K562 (cell line): ENCODE results near the gene STK24. TPM values are rescaled to one million over a fixed set of nuclear protein-coding genes. Genes with fewer than 3 reads are reported as not detected.

Source experiments
- ATAC-seq: fragments of 200-7000 bp; cut with Tn5 transposase; 3 replicates; pipeline ENCODE4 v1.9.1; 2020; ENCODE audit warnings: moderate library complexity
- BruUV-seq: library from RNA; stranded (reverse); fragments of 400-500 nt; replicated peaks from 2 replicates; lab custom pipeline; 2021; lab: Mats Ljungman, UMichigan
- CTCF ChIA-PET: fragments of 300-600 bp; formaldehyde crosslinking; extraction: SDS; loops from one replicate; lab custom pipeline; 2021; ENCODE audit warnings: low intra/inter-chr PET ratio; lab: Yijun Ruan, JAX
- POLR2A ChIA-PET: fragments of 300-600, 350-650 bp; sonication (Branson Sonifier 250); formaldehyde crosslinking; extraction: SDS; loops from one replicate; lab custom pipeline; 2021; ENCODE audit warnings: antibody characterized with exemption, inconsistent platforms; lab: Yijun Ruan, JAX
- DNase-seq, 4 experiments: peaks; one replicate each; pipeline versions ENCODE4 v3.0.0 to v3.0.0-alpha.2; 2011 to 2018; ENCODE audit warnings: low spot score in 3 of 4, mixed read lengths in 3 of 4; ENCODE audit errors: extremely low read depth in 1 of 4
- FAIRE-seq: peaks from 2 replicates; lab custom pipeline; 2011; peaks lifted over from hg19 to GRCh38; lab: Jason Lieb, UNC
- H2AFZ ChIP-seq: 2 replicates; pipeline ENCODE4 v1.6.0; 2011; ENCODE audit warnings: low read depth, low read length, control low read depth, inconsistent platforms
- H3K27ac ChIP-seq: fragments of 200-600 bp; 3 replicates; pipeline ENCODE4 v1.8.0; 2011; ENCODE audit warnings: low read depth, mild to moderate bottlenecking, control low read depth, inconsistent platforms, low read length, moderate library complexity, mixed read lengths; ENCODE audit errors: extremely low read depth
- H3K27me3 ChIP-seq, 2 experiments: fragments of 300-600 bp in 1 of 2; 2 replicates in 1 of 2; 3 replicates in 1 of 2; pipeline versions ENCODE4 v1.6.0 to v1.8.0; 2011; ENCODE audit warnings: inconsistent platforms in 2 of 2, low read length in 2 of 2, mild to moderate bottlenecking in 1 of 2, mixed read lengths in 1 of 2, moderate library complexity in 1 of 2; ENCODE audit not compliant: control insufficient read depth in 2 of 2, insufficient read depth in 2 of 2
- H3K36me3 ChIP-seq: fragments of 300-600 bp; 3 replicates; pipeline ENCODE4 v1.8.0; 2011; ENCODE audit warnings: mild to moderate bottlenecking, low read length, inconsistent platforms; ENCODE audit not compliant: control insufficient read depth, insufficient read depth
- H3K4me1 ChIP-seq, 2 experiments: fragments of 200-600 bp in 1 of 2; replicated peaks in 1 of 2; 2 replicates in 1 of 2; 3 replicates in 1 of 2; pipeline versions ENCODE4 v1.5.1 to v1.8.0; 2011; ENCODE audit warnings: inconsistent platforms in 2 of 2, low read length in 2 of 2, mild to moderate bottlenecking in 1 of 2, mixed read lengths in 1 of 2, moderate library complexity in 1 of 2; ENCODE audit not compliant: control insufficient read depth in 2 of 2, insufficient read depth in 2 of 2
- H3K4me2 ChIP-seq: 2 replicates; pipeline ENCODE4 v1.6.1; 2011; ENCODE audit warnings: low read length, control low read depth, inconsistent platforms, mixed read lengths; ENCODE audit not compliant: insufficient read depth
- H3K4me3 ChIP-seq: fragments of 200-600 bp; sonication (generic), shearing (Covaris generic); 2 replicates; pipeline ENCODE4 v1.5.1; 2016; ENCODE audit warnings: control low read depth, inconsistent platforms
- H3K79me2 ChIP-seq: fragments of 200-600 bp; 3 replicates; pipeline ENCODE4 v1.8.0; 2011; ENCODE audit warnings: low read length, inconsistent platforms; ENCODE audit not compliant: control insufficient read depth, insufficient read depth
- H3K9ac ChIP-seq, 2 experiments: 2 replicates each; pipeline versions ENCODE4 v1.6.0 to v1.6.1; 2011; ENCODE audit warnings: low read depth in 2 of 2, low read length in 2 of 2, control low read depth in 1 of 2, inconsistent platforms in 1 of 2, mild to moderate bottlenecking in 1 of 2, mixed read lengths in 1 of 2; ENCODE audit not compliant: insufficient read depth in 1 of 2
- H3K9me1 ChIP-seq: one replicate; pipeline ENCODE4 v1.6.0; 2011; ENCODE audit warnings: inconsistent platforms, mild to moderate bottlenecking, low read length, moderate library complexity; ENCODE audit not compliant: control insufficient read depth, insufficient read depth
- H3K9me3 ChIP-seq: replicated peaks from 2 replicates; pipeline ENCODE4 v1.5.1; 2011; ENCODE audit warnings: low read depth, low read length, inconsistent platforms; ENCODE audit not compliant: control insufficient read depth, insufficient read depth
- H4K20me1 ChIP-seq: replicated peaks from 2 replicates; pipeline ENCODE4 v1.6.1; 2011; ENCODE audit warnings: low read length, inconsistent platforms, mixed read lengths; ENCODE audit not compliant: control insufficient read depth, insufficient read depth
- ARNT ChIP-seq, 2 experiments: fragments of 450-650 bp; IDR thresholded peaks; 2 replicates each; pipeline ENCODE4 v1.6.1; 2016; ENCODE audit warnings: mild to moderate bottlenecking in 1 of 2
- KHSRP ChIP-seq: fragments of 450-650 bp; IDR thresholded peaks from 2 replicates; pipeline ENCODE4 v1.6.1; 2017
- POLR3G ChIP-seq: IDR thresholded peaks from 2 replicates; pipeline ENCODE4 v1.6.1; 2011; ENCODE audit not compliant: insufficient read length, insufficient replicate concordance; ENCODE audit errors: extremely low read depth
- RAD21 ChIP-seq, 2 experiments: fragments of 250-450 bp in 1 of 2; fragments of 450-650 bp in 1 of 2; sonication (Bioruptor Pico) in 1 of 2; formaldehyde crosslinking in 1 of 2; IDR thresholded peaks in 1 of 2; conservative IDR thresholded peaks in 1 of 2; 2 replicates each; pipeline versions ENCODE4 v1.4.0 to v1.8.0; 2020 to 2022; ENCODE audit warnings: mild to moderate bottlenecking in 2 of 2, moderate library complexity in 1 of 2
- ZNF3 ChIP-seq: fragments of 250-450 bp; sonication (Bioruptor Pico); IDR thresholded peaks from 2 replicates; pipeline ENCODE4 v1.5.0; 2021; ENCODE audit warnings: mild to moderate bottlenecking, moderate library complexity
- WGBS: fragments of 100-300 bp; shearing (Covaris generic); methylation state at CpG from one replicate; pipeline ENCODE4 v1.1.6; 2016; ENCODE audit warnings: low coverage, mixed read lengths; ENCODE audit not compliant: insufficient coverage; ENCODE audit errors: missing lambda C conversion rate; 5-methylcytosine and 5-hydroxymethylcytosine counted together
- in situ Hi-C: fragments of 300-500 bp; cut with MboI; formaldehyde crosslinking; loops from 4 replicates; pipeline ENCODE4 v1.15.0; 2018; ENCODE audit warnings: inconsistent platforms, mixed read lengths
- intact Hi-C: fragments of 100-400 bp; cut with micrococcal nuclease; formaldehyde crosslinking; loops from 2 replicates; pipeline ENCODE4 v1.14.2; 2022
- polyA plus RNA-seq, 8 experiments: library from polyadenylated mRNA; depleted of rRNA in 4 of 8; stranded (reverse) in 5 of 8; unstranded in 3 of 8; fragments of >200 nt; fragmentation: Nextera tagmentation in 2 of 8; fragmentation: Illumina TruSeq in 1 of 8; extraction: Ambion mirVana in 2 of 8; extraction: Trizol in 1 of 8; gene quantifications; 2 replicates each; pipeline versions ENCODE4 v1.2.1 to v1.2.3, GENCODE V29; 2011 to 2014; ENCODE audit warnings: inconsistent platforms in 1 of 8, missing spikeins in 1 of 8
- total RNA-seq, 7 experiments: library from RNA; depleted of rRNA in 6 of 7; stranded (reverse); fragments of >200 nt in 6 of 7; fragmentation: Illumina TruSeq in 2 of 7; extraction: Trizol in 2 of 7; gene quantifications; 2 replicates each; pipeline versions ENCODE4 v1.2.1 to v1.2.3, GENCODE V29; 2011 to 2021; ENCODE audit warnings: low replicate concordance in 1 of 7
- TF ChIP-seq, protein P1 (sequence below), 3 experiments: IDR thresholded peaks in 2 of 3; conservative IDR thresholded peaks in 1 of 3; 2 replicates each; pipeline ENCODE4 v1.5.1; 2011 to 2012; ENCODE audit warnings: low read length in 3 of 3, mild to moderate bottlenecking in 3 of 3, control low read depth in 2 of 3, improper control_type of control experiment in 1 of 3, inconsistent platforms in 1 of 3, low read depth in 1 of 3, mixed read lengths in 1 of 3, moderate library complexity in 1 of 3; ENCODE audit not compliant: insufficient read depth in 2 of 3

The STK24 gene
- total and polyA plus RNA-seq, 9 of the 15 experiments (the other 6 are each of a cell fraction or from before 2014, with no cell fraction given) = 3.8 to 78.4 (median 28.2) TPM

DNA sequence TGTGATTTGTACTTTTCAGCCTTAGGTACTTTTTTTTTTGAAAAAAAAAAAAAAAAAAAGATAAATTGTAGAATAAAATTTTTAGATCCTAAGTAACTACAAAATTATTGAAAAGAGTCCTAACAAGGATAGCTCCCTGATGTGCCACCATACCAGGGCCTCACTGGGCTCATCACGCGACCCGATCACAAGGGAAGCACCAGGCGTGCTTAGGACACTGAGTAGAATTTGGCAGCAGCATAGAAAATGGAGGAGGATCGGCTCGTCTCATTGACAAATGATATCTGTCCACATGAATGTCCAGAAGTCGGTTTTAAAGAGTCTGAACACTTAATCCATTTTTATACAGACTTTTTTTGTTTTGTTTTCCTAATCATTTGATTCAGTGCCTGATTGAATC, 179.0 kb downstream of the STK24 start (continued):
- TF ChIP-seq ARNT (IDR thresholded peaks at IDR 0.05) = no peak
- no peak for TF ChIP-seq KHSRP
- no peak for TF ChIP-seq ZNF3

DNA sequence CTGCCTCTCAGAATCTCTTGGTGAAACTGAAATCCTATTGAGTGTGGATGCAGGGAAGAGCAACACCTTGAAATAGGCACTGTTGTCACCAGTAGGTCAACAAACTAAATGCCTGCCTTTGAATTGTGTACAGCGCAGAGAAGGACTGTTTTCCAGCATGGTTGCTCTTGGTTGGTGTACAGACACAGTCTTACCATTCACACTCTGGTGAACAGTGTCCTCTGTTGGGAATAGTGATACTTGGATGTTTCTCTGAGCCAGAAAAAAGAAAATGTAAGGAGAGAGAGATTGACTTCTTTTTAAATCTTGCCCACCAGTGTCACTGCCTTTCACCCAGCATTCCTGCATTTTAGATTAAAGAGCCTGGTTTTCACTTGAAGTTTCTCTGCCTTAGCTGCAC, 179.7 kb downstream of the STK24 start:
- DNase-seq = no peak

More for the DNA sequence above, 179.7 kb downstream of the STK24 start:
- H4K20me1 ChIP-seq = no peaks in the 10 kb centered on the region; the same call in 1 of the 2 replicates
- no peaks in the 10 kb centered on the region for H3K36me3 ChIP-seq
- no peaks in the 10 kb centered on the region for H3K79me2 ChIP-seq
- TF ChIP-seq RAD21 (CRISPR knock-in tag; conservative IDR thresholded peaks at IDR 0.05 in 1 of 2, IDR thresholded peaks at IDR 0.05 in 1 of 2) (0 out of 4 replicates have a peak, but pooled peaks of 1 of the 2 experiments have one; percentile 4), POLR3G (no peak)
- TF ChIP-seq, protein P1, sequence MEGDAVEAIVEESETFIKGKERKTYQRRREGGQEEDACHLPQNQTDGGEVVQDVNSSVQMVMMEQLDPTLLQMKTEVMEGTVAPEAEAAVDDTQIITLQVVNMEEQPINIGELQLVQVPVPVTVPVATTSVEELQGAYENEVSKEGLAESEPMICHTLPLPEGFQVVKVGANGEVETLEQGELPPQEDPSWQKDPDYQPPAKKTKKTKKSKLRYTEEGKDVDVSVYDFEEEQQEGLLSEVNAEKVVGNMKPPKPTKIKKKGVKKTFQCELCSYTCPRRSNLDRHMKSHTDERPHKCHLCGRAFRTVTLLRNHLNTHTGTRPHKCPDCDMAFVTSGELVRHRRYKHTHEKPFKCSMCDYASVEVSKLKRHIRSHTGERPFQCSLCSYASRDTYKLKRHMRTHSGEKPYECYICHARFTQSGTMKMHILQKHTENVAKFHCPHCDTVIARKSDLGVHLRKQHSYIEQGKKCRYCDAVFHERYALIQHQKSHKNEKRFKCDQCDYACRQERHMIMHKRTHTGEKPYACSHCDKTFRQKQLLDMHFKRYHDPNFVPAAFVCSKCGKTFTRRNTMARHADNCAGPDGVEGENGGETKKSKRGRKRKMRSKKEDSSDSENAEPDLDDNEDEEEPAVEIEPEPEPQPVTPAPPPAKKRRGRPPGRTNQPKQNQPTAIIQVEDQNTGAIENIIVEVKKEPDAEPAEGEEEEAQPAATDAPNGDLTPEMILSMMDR (IDR thresholded peaks at IDR 0.05 in 2 of 3, conservative IDR thresholded peaks at IDR 0.05 in 1 of 3; ENCODE audit: insufficient read depth in 2 of 3, low read depth in 1 of 3, low read length in 3 of 3) = 0 out of 6 replicates have a peak, but pooled peaks of 1 of the 3 experiments have one; percentile 5
- intact Hi-C loops (no loop called here), in situ Hi-C loops (no loop called here)
- BruUV-seq = no TSS peak
- WGBS = 0% methylated on average over 1 of the region's 1 CpG
- H3K4me3 ChIP-seq = no peak overlapping the region
- no peak for ATAC-seq
- no peak overlapping the region for H3K27ac ChIP-seq
- no peak for FAIRE-seq
- H2AFZ ChIP-seq = no peak overlapping the region
- H3K9ac ChIP-seq = no peak overlapping the region
- no peaks in the 10 kb centered on the region; a peak in 1 of 5 replicates for H3K4me1 ChIP-seq
- H3K27me3 ChIP-seq = peaks cover 14 to 35% of the 10 kb centered on the region in 2 experiments; a peak in 4 of 5 replicates
- POLR2A ChIA-PET = no interaction called here
- no peaks in the 10 kb centered on the region for H3K9me3 ChIP-seq
- no peaks in the 10 kb centered on the region for H3K9me1 ChIP-seq
- no peak overlapping the region for H3K4me2 ChIP-seq
- CTCF ChIA-PET = no interaction called here
